Upper lobe of right lung (tissue), 1 donor: ENCODE results near the gene HRH1. TPM values are rescaled to one million over a fixed set of nuclear protein-coding genes. Genes with fewer than 3 reads are reported as not detected.

Experiments used
- ATAC-seq: fragments of 200-7000 bp; cut with Tn5 transposase; one replicate; pipeline ENCODE4 v1.9.1; 2020; ENCODE audit warnings: mild to moderate bottlenecking, moderate library complexity
- DNase-seq: peaks from one replicate; pipeline ENCODE4 v3.0.0-alpha.2; 2020
- H3K27ac ChIP-seq: fragments of 200-600 bp; one replicate; pipeline ENCODE4 v1.8.0; 2022
- H3K27me3 ChIP-seq: fragments of 200-600 bp; one replicate; pipeline ENCODE4 v1.8.0; 2022; ENCODE audit warnings: mild to moderate bottlenecking
- H3K36me3 ChIP-seq: fragments of 200-600 bp; one replicate; pipeline ENCODE4 v1.8.0; 2022
- H3K4me1 ChIP-seq: fragments of 200-600 bp; one replicate; pipeline ENCODE4 v1.8.0; 2022
- H3K4me3 ChIP-seq: fragments of 200-600 bp; one replicate; pipeline ENCODE4 v1.8.0; 2022; ENCODE audit warnings: mild to moderate bottlenecking
- H3K9me3 ChIP-seq: fragments of 200-600 bp; one replicate; pipeline ENCODE4 v1.8.0; 2022
- CTCF ChIP-seq: fragments of 200-600 bp; IDR thresholded peaks from one replicate; pipeline ENCODE4 v1.8.0; 2022; ENCODE audit warnings: antibody characterized with exemption
- intact Hi-C: fragments of 100-400 bp; cut with DNase I; formaldehyde crosslinking; loops from one replicate; pipeline ENCODE4 v1.11.0; 2022
- total RNA-seq: library from RNA; stranded (reverse); fragmentation: NEBNext Ultra II Directional; extraction: Animal tissue kit (Norgen Biotek cat#: 25700); gene quantifications from one replicate; pipeline ENCODE4 v1.2.1, GENCODE V29; 2021
- donor health status: DM: no; HTN: yes; CAD: no; lungs with severe emphysema.

The HRH1 gene
- total RNA-seq, 1 donor from 2014 or later = 12.0 TPM

- Histone ChIP-seq H3K27ac (no peak overlapping the region), H3K4me3 (no peak overlapping the region), H3K4me1 (no peaks in the 10 kb centered on the region), H3K36me3 (no peaks in the 10 kb centered on the region), H3K9me3 (no peaks in the 10 kb centered on the region), H3K27me3 (no peaks in the 10 kb centered on the region)
- intact Hi-C loops = no loop called here
- DNase-seq (no peak), ATAC-seq (no peak)
- TF ChIP-seq CTCF = no peak
These were observed 106.2 kb downstream of the HRH1 start for GRCh38 chr3:11260460-11260859.

- peaks cover 12% of the 10 kb centered on the region for H3K4me1 ChIP-seq
- no peaks in the 10 kb centered on the region for H3K36me3 ChIP-seq
- no peaks in the 10 kb centered on the region for H3K27me3 ChIP-seq
- TF ChIP-seq CTCF = no peak
- DNase-seq (no peak), ATAC-seq (no peak)
- no peak overlapping the region for H3K27ac ChIP-seq
- no peaks in the 10 kb centered on the region for H3K9me3 ChIP-seq
- intact Hi-C loops = no loop called here
- no peak overlapping the region for H3K4me3 ChIP-seq
These were observed 114.7 kb downstream of the HRH1 start for GRCh38 chr3:11269007-11269406.

GRCh38 chr3:11271986-11272904, 118.0 kb downstream of the HRH1 start, which contains the start of gene ATG7:
TSS of gene ATG7 (plus strand) at chr3:11272397. CDS start at chr3:11298696, 26,299 bp downstream.
- intact Hi-C loops = no loop called here
- Histone ChIP-seq H3K27me3 (no peaks in the 10 kb centered on the region), H3K27ac (peak within 1 kb of the TSS; percentile 87), H3K4me3 (peak within 1 kb of the TSS; percentile 73), H3K9me3 (no peaks in the 10 kb centered on the region), H3K4me1 (peaks cover 27% of the 10 kb centered on the region), H3K36me3 (no peaks in the 10 kb centered on the region)
- ATAC-seq (peak; percentile 97), DNase-seq (peak; percentile 99)
- TF ChIP-seq CTCF = no peak

- no peaks in the 10 kb centered on the region for H3K9me3 ChIP-seq
- intact Hi-C loops = no loop called here
- peak overlapping the region; percentile 87 for H3K27ac ChIP-seq
- H3K36me3 ChIP-seq = no peaks in the 10 kb centered on the region
- H3K4me1 ChIP-seq = peaks cover 27% of the 10 kb centered on the region
- H3K27me3 ChIP-seq = no peaks in the 10 kb centered on the region
- no peak for DNase-seq
- peak; percentile 4 for ATAC-seq
- no peak for TF ChIP-seq CTCF
- peak overlapping the region; percentile 73 for H3K4me3 ChIP-seq
These were observed 118.7 kb downstream of the HRH1 start for GRCh38 chr3:11272906-11273574.

GRCh38 chr3:11273891-11274291, 119.6 kb downstream of the HRH1 start:
- intact Hi-C loops = no loop called here

More at GRCh38 chr3:11273891-11274291, 119.6 kb downstream of the HRH1 start:
- Histone ChIP-seq H3K9me3 (no peaks in the 10 kb centered on the region), H3K36me3 (no peaks in the 10 kb centered on the region), H3K27me3 (no peaks in the 10 kb centered on the region), H3K27ac (peak overlapping the region; percentile 87), H3K4me1 (peaks cover 27% of the 10 kb centered on the region), H3K4me3 (peak overlapping the region; percentile 73)
- DNase-seq (no peak), ATAC-seq (peak; percentile 30)
- TF ChIP-seq CTCF = no peak
